HL-60 (cell line): ENCODE measurements around the gene COX4I1.

Experiments
- CTCF ChIP-seq: IDR thresholded peaks from one replicate; pipeline ENCODE4 v1.5.1; 2011; ENCODE audit warnings: low read length, control low read depth, inconsistent platforms; ENCODE audit not compliant: insufficient read depth
- POLR2AphosphoS5 ChIP-seq: IDR thresholded peaks from 2 replicates; pipeline ENCODE4 v1.6.1; 2012; ENCODE audit warnings: low read depth

GRCh38 chr16:85824161-85825135, 25.0 kb downstream of the COX4I1 start:
- TF ChIP-seq CTCF (no peak), POLR2AphosphoS5 (no peak)
